ENCODE measurements around the gene SYT11. TPM values are rescaled to one million over a fixed set of nuclear protein-coding genes. Genes with fewer than 3 reads are reported as not detected.
"Not testable (repeated sequence)": the region's sequence is repeated elsewhere in the genome, so short reads cannot be mapped to it uniquely, and the experiment has no call there.

SYT11 gene, protein sequence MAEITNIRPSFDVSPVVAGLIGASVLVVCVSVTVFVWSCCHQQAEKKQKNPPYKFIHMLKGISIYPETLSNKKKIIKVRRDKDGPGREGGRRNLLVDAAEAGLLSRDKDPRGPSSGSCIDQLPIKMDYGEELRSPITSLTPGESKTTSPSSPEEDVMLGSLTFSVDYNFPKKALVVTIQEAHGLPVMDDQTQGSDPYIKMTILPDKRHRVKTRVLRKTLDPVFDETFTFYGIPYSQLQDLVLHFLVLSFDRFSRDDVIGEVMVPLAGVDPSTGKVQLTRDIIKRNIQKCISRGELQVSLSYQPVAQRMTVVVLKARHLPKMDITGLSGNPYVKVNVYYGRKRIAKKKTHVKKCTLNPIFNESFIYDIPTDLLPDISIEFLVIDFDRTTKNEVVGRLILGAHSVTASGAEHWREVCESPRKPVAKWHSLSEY
- 0.58 TPM for total RNA-seq

DNA sequence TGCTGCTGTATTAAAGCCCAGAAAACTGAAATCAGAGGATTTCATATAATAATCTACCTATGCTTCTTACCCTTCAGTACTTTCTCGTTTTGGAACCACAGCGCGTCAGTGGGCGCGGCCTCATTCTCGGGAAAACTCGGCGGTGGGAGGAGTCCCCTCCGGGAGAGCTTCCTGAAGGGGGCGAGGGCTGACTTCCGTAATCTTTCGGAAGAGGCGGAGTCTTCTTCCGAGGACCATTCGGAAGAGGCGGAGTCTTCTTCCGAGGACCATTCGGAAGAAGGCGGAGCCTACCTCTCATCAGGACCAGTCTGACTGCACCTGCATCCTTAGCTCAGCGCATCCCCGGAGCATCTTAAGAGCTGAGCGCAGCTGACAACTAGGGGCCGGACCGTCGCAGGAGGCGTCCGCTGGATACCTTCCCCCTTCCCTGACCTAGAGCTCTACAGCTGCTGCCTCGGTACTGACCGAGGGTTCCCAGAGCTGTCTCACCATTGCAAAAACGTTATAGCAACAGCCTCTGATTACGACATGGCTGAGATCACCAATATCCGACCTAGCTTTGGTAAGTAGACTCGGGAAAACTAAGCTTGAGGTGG is at the start of gene SYT11:
Gene SYT11, plus strand, starts transcription at position 334 of the 596 bp plus-strand sequence. Its CDS starts 195 bp downstream, at position 529.
- ATAC-seq (peak; percentile 91), DNase-seq (ENCODE audit: low spot score) (peak; percentile 95)

DNA sequence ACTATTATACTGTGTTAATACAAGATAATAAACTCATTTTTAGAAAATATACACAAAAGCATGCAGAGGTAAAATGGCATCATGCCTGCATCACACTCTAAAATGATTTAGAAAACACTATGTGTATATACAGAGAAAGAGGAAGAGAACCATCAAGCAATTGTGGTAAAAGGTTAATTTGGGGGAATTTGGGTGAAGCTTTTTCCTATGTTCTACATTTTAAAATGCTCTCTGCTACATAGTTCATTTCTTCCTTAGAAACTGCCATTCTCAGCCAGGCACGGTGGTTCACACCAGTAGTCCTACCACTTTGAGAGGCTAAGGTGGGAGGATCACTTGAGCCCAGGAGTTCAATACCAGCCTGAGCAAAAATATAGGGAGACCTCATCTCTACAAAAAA is 46.5 kb upstream of the SYT11 start:
- ATAC-seq (no peak), DNase-seq (ENCODE audit: low spot score) (no peak)

- no peak for ATAC-seq
- no peak for DNase-seq (ENCODE audit: low spot score)
These were observed 45.7 kb upstream of the SYT11 start for GRCh38 chr1:155813672-155814071.

GRCh38 chr1:155816351-155816750 is 43.0 kb upstream of the SYT11 start:
- DNase-seq (ENCODE audit: low spot score) = no peak
- no peak for ATAC-seq

GRCh38 chr1:155827450-155827849 is 31.9 kb upstream of the SYT11 start:
- ATAC-seq (no peak), DNase-seq (ENCODE audit: low spot score) (peak; percentile 11)

DNA sequence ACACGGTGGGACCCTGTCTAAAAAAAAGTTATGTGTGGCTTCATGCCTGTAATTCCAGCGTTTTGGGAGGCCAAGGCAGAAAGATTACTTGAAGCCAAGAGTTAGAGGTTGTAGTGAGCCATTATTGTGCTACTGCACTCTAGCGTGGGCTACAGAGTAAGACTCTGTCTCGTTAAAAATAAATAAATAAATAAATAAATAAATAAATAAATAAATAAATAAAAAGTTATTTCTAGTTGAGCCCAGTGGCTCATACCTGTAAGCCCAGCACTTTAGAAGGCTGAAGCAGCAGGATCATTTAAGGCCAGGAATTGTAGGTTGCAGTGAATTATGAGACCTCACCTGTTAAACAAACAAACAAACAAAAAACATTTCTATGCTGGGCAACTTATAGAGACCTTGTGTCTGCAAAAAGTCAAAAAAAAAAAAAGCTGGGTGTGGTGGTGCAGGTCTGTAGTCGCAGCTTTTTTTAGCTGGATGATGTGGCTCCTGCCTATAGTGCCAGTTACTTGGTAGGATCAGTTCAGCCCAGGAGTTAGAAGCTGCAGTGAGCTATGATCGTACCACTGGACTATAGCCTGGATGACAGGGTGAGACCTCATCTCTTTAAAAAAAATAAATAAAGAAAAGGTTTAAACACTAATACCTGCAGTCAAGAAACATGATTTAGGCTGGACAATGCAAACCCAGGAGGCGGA is 27.9 kb upstream of the SYT11 start:
- peak; percentile 16 for DNase-seq (ENCODE audit: low spot score)
- no peak for ATAC-seq

DNA sequence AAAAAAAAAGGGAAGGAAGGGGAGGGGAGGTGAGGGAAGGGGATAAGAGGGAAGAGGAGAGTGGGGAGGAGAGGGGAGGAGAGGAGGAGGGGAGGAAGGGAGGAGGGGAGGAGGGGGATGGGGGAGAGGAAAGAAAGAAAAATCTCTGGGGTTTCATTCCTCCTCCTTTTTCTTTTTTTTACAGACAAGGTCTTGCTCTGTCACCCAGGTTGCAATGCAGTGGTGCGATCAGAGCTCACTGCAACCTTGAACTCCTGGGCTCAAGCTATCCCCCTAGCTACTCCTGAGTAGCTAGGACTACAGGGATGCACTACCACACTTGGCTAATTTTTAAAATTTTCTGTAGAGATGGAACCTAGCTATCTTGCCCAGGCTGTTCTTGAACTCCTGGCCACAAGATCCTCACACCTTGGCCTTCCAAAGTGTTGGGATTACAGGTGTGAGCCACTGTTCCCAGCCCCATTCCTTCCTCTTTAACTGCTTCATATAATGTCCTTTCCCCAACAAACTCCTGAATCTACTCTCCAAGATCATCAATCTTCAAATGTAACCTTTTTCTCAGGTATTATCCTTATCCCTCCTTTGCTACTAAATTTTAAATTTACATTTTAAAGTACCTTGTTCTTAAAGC is 25.6 kb upstream of the SYT11 start:
- ATAC-seq = no peak
- peak; percentile 10 for DNase-seq (ENCODE audit: low spot score)

- peak; percentile 7 for DNase-seq (ENCODE audit: low spot score)
These were observed 25.0 kb upstream of the SYT11 start for GRCh38 chr1:155834296-155834926.

DNA sequence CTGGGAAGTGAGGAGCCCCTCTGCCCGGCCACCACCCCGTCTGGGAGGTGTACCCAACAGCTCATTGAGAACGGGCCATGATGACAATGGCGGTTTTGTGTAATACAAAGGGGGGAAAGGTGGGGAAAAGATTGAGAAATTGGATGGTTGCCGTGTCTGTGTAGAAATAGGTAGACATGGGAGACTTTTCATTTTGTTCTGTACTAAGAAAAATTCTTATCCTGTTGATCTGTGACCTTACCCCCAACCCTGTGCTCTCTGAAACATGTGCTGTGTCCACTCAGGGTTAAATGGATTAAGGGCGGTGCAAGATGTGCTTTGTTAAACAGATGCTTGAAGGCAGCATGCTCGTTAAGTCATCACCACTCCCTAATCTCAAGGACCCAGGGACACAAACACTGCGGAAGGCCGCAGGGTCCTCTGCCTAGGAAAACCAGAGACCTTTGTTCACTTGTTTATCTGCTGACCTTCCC is 24.4 kb upstream of the SYT11 start:
- not testable (repeated sequence) for ATAC-seq; DNase-seq (ENCODE audit: low spot score)

More at GRCh38 chr1:155834296-155834926, 25.0 kb upstream of the SYT11 start:
- ATAC-seq = no peak

GRCh38 chr1:155835548-155835947 is 23.8 kb upstream of the SYT11 start:
- peak; percentile 21 for DNase-seq (ENCODE audit: low spot score)
- ATAC-seq = no peak

GRCh38 chr1:155840386-155840785 is 19.0 kb upstream of the SYT11 start:
- peak; percentile 5 for DNase-seq (ENCODE audit: low spot score)
- ATAC-seq = no peak

- ATAC-seq = no peak
- DNase-seq (ENCODE audit: low spot score) = peak; percentile 11
These were observed 14.4 kb upstream of the SYT11 start for GRCh38 chr1:155844860-155845421.

GRCh38 chr1:155847823-155848529 is 11.4 kb upstream of the SYT11 start:
- no peak for ATAC-seq
- no peak for DNase-seq (ENCODE audit: low spot score)

DNA sequence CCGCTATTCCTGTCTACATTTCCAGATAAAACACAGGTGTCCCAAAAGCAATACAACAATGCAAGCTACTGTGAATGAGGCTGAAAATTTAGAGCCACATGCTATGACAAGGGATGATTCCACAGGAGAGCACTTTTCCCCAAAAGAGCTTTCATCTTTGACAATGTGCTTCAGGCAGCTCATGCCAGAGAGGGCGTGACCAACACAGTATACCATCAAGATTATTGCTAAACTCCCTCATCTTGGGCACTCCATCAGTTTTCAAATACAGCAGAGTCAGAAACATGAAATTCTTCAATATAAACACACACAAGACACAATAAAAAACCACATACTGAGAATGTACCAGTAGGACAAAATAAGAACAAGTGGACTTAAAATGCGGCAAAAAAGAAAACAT is 9.0 kb upstream of the SYT11 start:
- ATAC-seq = no peak
- DNase-seq (ENCODE audit: low spot score) = no peak

DNA sequence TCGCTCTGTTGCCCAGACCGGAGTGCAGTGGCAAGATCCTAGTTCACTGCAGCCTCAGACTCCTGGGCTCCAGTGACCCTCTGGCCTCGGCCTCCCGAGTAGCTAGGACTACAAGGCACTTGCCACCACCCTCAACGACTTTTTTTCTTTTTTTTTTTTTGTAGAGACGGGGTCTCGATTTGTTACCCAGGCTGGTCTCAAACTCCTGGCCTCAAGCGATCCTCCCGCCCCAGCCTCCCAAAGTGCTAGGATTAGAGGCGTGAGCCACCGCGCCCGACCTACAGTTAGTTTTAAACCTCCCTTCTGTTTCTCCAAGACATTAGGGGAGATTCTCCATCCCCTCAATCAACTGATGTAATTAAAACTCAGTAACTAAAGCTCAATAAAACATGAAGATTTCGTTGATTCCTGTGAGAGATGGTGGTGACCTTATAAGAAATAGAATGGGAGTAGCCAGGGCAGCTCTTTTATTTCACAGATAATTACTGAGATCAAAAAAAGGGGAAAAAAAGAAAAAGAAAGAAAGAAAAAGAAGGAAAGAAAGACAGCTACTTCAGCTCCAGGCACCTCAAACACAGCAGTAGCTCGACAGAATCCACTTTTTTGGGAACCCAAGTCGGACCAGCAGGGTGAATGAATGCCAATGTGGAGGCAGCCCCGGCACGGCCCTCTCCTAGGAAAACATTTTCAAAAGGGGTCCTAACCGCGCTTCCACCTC is 3.0 kb upstream of the SYT11 start:
- no peak for DNase-seq (ENCODE audit: low spot score)
- ATAC-seq = no peak

DNA sequence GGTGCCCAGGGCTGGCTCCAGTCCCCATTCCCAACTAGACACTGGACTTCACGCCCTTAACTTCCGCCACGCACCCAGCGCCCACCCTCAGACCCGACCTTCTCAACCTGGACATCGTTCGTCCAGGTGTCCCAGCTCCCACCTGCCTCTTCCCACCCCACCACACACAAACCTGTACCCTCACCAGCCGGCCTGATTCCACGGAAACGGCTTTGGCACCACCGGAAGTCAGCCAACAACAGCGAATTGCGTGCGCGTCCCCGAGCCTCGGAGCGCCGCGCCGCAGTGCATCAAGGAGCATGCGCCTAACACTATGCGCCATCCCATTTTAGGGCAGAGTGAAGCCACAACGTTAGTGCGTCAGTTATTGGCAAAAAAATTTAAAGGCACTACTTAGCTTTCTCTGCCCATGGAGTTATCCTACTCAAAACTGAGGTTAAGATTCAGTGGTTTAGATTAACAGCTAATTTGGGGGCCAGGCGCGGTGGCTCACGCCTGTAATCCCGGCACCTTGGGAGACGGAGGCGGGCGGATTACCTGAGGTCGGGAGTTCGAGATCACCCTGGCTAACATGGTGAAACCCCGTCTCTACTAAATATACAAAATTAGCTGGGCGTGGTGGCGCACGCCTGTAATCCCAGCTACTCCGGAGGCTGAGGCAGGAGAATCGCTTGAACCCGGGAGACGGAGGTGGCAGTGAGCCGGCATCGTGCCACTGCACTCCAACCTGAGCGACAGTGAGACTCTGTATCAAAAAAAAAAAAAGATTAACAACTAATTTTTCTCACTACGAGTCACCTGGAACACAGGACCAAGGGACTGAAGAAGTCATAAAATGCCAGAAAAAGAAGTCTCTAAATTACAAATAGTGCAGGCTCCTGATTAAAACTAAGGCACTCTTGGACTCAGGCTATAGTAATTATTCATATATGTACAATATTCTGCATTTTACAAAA is 2.1 kb upstream of the SYT11 start, which contains the start of gene GON4L:
Gene GON4L, minus strand, starts transcription at position 240 of the 956 bp plus-strand sequence. CDS start 3,434 bp downstream, outside the sequence.
- ATAC-seq = peak; percentile 81
- peak; percentile 92 for DNase-seq (ENCODE audit: low spot score)

- peak; percentile 49 for DNase-seq (ENCODE audit: low spot score)
- peak; percentile 11 for ATAC-seq
These were observed 550 bp upstream of the SYT11 start for GRCh38 chr1:155858800-155859233.

Data from left lobe of liver (tissue), 2 donors.